Measurements from ENCODE around the gene ATP8A1. TPM values are rescaled to one million over a fixed set of nuclear protein-coding genes. Genes with fewer than 3 reads are reported as not detected.

Gene ATP8A1
- total and polyA plus RNA-seq, 2 of the 8 experiments (the other 6 are each of a cell fraction or from before 2014, with no cell fraction given), result 3.7 to 14.9 TPM

DNA sequence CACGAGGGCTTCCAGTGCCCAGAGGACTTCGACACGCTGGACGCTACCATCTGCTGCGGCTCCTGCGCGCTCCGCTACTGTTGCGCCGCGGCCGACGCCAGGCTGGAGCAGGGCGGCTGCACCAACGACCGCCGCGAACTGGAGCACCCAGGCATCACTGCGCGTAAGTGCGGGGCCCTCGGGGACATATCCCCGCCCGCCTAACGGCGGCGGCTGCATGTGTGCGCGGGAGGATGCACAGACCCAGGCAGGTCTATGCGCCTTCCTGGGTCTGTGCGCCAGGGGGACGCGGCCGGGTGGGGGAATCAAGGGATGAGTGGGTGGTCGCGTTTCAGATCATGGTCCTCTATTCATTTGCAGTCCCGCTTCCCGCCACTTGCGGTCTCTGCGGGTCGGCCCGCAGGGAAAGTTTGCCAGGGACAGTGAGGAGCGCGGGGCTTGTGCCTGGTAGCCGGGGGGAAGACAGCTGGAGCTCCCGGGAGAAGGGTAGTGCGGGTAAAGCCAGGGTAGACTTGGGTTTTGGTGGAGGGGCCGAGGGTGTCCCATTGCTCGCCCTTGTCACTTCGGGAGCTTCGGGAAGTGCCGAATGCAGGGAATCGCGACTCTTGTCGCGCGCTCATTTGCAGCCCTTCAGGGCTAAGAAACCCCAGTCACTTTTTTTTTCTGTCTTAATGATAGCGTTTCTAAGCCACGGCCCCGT, 258.6 kb downstream of the ATP8A1 start:
- peak overlapping the region; percentile 45 to 66 (median 58) for H3K4me3 ChIP-seq (ENCODE audit: extremely low read depth in 1 of 4, insufficient read depth in 2 of 4, low read depth in 3 of 4, low read length in 4 of 4)
- ChIA-PET POLR2A (ENCODE audit: partially characterized antibody) (interaction anchor here (1.8 kb wide), 1 partner anchor 28 kb away, joined by 4 read pairs; no protein-coding TSS in a partner anchor), CTCF (ENCODE audit: partially characterized antibody) (interaction anchor here (0.6 to 12.0 kb wide), 11 partner anchors 8 to 248 kb away, joined by 3 to 135 read pairs (median 4); no protein-coding TSS in a partner anchor)
- peak overlapping the region; percentile 65; the same call in 1 of the 2 replicates for H2BK15ac ChIP-seq (ENCODE audit: low read length)
- H2BK20ac ChIP-seq (ENCODE audit: low read length), result no peak overlapping the region
- H3K79me1 ChIP-seq (ENCODE audit: low read depth, low read length), result no peaks in the 10 kb centered on the region
- no peak overlapping the region for H3K27ac ChIP-seq (ENCODE audit: low read depth, low read length)
- no peaks in the 10 kb centered on the region for H3K36me3 ChIP-seq (ENCODE audit: control insufficient read depth in 2 of 4, insufficient read depth in 4 of 4, low read length in 3 of 4)
- H4K20me1 ChIP-seq (replicated peaks in 1 of 2; ENCODE audit: control insufficient read depth in 1 of 2, insufficient read depth in 2 of 2, low read length in 2 of 2), result no peaks in the 10 kb centered on the region
- H3K9ac ChIP-seq (replicated peaks in 1 of 4; ENCODE audit: extremely low read depth in 1 of 4, low read depth in 3 of 4, low read length in 3 of 4), result no peak overlapping the region
- H2BK120ac ChIP-seq (replicated peaks; ENCODE audit: low read depth, low read length), result no peak overlapping the region
- H2AK5ac ChIP-seq (ENCODE audit: low read depth, low read length), result no peak overlapping the region
- no peak overlapping the region for H3K14ac ChIP-seq (ENCODE audit: insufficient read length)
- no peak for DNase-seq (ENCODE audit: low read depth in 1 of 2, low spot score in 2 of 2)
- peaks cover 6 to 20% (median 11%) of the 10 kb centered on the region in 4 experiments; a peak in 6 of 7 replicates for H3K4me1 ChIP-seq (replicated peaks in 1 of 4; ENCODE audit: control insufficient read depth in 3 of 4, insufficient read depth in 4 of 4, low read length in 3 of 4)
- H3K23ac ChIP-seq (ENCODE audit: insufficient read length), result no peak overlapping the region
- H3K4me2 ChIP-seq (ENCODE audit: insufficient read depth in 1 of 2, low read depth in 2 of 2, low read length in 2 of 2), result peak overlapping the region; percentile 89 to 93
- peak overlapping the region; percentile 88 for H3K18ac ChIP-seq (ENCODE audit: extremely low read depth, low read length)
- H3K4ac ChIP-seq (replicated peaks; ENCODE audit: insufficient read length, low read depth, low read length), result peak overlapping the region; percentile 58
- H3K79me2 ChIP-seq (ENCODE audit: control insufficient read depth in 1 of 2, insufficient read depth in 2 of 2, low read length in 2 of 2), result no peaks in the 10 kb centered on the region
- H3K9me3 ChIP-seq (ENCODE audit: insufficient read depth in 2 of 2, low read depth in 1 of 2, low read length in 1 of 2), result no peaks in the 10 kb centered on the region
- H4K5ac ChIP-seq (ENCODE audit: insufficient read length, low read depth, low read length), result no peak overlapping the region
- peak overlapping the region; percentile 47; the same call in 1 of the 2 replicates for H2AFZ ChIP-seq (ENCODE audit: low read length)
- peak overlapping the region; percentile 56; the same call in 1 of the 2 replicates for H2BK12ac ChIP-seq (ENCODE audit: low read depth, low read length)
- peaks cover 33% of the 10 kb centered on the region for H3K23me2 ChIP-seq (ENCODE audit: low read depth, low read length)
- WGBS, 2 experiments (ENCODE audit: extremely low coverage in 1 of 2, insufficient coverage in 1 of 2, insufficient read length in 1 of 2, insufficient replicate concordance in 2 of 2, low coverage in 1 of 2, low lambda C conversion rate in 2 of 2, missing lambda C conversion rate in 1 of 2), result 4% methylated on average over 60 of the region's 60 CpGs; no CpG with 5 or more reads in 1 of the 2 experiments
- no peak overlapping the region; the same call in 1 of the 2 replicates for H4K8ac ChIP-seq (ENCODE audit: extremely low read depth, insufficient read depth, low read length)
- FAIRE-seq, result no peak
- H2BK5ac ChIP-seq (ENCODE audit: low read depth, low read length), result peak overlapping the region; percentile 26; the same call in 1 of the 2 replicates
- H3K27me3 ChIP-seq (replicated peaks in 1 of 4; ENCODE audit: control insufficient read depth in 3 of 4, extremely low read depth in 1 of 4, insufficient read depth in 3 of 4, low read length in 3 of 4), result peaks cover 19 to 65% (median 57%) of the 10 kb centered on the region in 4 experiments
- H3K56ac ChIP-seq (replicated peaks; ENCODE audit: insufficient read length, low read depth, low read length), result peak overlapping the region; percentile 27
- H4K91ac ChIP-seq (replicated peaks; ENCODE audit: insufficient read length, low read length), result no peak overlapping the region
- TF ChIP-seq KDM4A (IDR thresholded peaks at IDR 0.05; ENCODE audit: low read depth, low read length, severe bottlenecking) (peak; percentile 90), SUZ12 (IDR thresholded peaks at IDR 0.05; ENCODE audit: low read length) (peak; percentile 81), ASH2L (IDR thresholded peaks at IDR 0.05; ENCODE audit: low read length) (peak; percentile 12), SIN3A (conservative IDR thresholded peaks at IDR 0.05 in 1 of 2, IDR thresholded peaks at IDR 0.05 in 1 of 2; ENCODE audit: low read depth in 1 of 2, low read length in 2 of 2) (no peak; a peak in 1 of 4 replicates), TBP (IDR thresholded peaks at IDR 0.05; ENCODE audit: low read depth, low read length) (no peak)
- TF ChIP-seq, protein P1, sequence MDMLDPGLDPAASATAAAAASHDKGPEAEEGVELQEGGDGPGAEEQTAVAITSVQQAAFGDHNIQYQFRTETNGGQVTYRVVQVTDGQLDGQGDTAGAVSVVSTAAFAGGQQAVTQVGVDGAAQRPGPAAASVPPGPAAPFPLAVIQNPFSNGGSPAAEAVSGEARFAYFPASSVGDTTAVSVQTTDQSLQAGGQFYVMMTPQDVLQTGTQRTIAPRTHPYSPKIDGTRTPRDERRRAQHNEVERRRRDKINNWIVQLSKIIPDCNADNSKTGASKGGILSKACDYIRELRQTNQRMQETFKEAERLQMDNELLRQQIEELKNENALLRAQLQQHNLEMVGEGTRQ (IDR thresholded peaks at IDR 0.05; ENCODE audit: low read length), result no peak
- TF ChIP-seq, protein P2, sequence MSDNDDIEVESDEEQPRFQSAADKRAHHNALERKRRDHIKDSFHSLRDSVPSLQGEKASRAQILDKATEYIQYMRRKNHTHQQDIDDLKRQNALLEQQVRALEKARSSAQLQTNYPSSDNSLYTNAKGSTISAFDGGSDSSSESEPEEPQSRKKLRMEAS (IDR thresholded peaks at IDR 0.05), result peak; percentile 54; the same call in 1 of the 2 replicates
